ENCODE measurements around the gene TANC1.

TANC1 gene

DNA sequence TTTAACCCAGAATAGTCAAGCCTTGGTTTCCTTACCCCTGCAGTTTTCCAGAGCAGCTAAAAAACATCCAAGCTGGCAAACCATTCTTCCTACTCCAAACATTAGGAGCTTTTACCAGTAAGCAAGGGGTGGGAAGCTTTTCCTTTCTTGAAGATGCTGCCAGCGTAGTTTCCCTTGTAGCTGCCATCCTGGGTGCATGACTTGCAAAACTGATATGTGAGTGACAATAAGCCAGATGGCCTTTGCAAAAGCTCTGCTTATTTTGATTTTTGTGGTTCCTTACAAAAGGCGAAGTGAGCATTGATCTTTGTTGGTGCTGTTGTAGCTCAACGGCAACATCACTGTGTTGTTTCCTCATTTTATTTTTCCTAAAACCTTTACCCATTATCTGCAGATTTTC, 179.2 kb downstream of the TANC1 start:
- DNase-seq, result no peak

DNA sequence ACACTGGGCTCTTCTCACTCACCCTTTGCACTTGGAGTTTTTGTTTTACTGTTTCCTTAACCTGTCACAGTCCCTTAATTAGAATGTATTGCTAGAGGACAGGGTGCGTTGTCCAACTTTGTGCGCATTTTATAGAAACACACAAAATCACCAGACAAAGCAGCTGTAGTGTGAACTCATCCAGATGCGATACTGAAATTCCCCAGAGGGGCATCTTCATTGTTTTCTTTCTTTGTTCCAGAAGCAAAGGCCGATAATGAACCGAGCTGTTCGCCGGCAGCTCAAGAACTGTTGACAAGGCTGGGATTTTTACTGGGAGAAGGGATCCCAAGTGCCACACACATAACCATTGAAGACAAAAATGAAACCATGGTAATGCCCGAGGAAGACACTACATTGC, 180.5 kb downstream of the TANC1 start:
- no peak for DNase-seq

DNA sequence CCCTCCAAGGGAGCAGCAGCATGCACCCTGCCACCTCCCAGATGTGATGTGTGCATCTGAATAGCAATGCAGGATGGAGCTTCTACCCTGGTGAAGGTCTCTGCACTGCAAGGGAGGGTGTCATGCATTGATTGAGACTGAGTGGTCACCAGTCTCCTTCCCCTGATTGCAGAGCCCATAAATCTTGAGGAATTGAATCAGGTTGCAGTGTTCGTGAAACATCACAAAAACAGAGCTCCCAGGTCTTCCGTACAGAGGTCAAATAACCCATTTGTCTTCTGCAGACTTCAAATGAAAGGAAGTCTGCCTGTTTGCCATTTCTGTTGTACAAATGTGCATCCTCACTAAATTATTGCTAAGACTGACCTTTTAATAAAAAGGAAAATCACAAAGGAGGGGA, 181.3 kb downstream of the TANC1 start:
- no peak for DNase-seq

DNA sequence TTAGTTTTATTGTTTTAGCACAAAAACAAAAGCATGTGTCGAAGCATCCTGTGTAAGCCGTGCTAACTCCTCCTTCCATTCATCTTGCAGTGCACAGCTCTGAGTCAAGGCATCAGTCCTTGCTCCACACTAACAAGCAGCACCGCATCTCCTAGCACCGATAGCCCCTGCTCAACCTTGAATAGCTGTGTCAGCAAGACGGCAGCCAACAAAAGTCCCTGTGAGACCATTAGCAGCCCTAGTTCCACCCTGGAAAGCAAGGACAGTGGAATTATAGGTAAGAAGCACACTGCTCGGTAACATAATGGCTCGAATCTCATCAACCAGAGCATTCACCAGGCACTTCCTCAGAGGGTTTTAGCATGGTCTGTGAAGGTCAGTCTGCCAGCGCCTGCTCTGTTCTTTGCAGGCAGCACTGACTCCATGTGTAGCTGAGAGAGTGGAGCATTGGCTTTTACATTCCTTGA, 181.9 kb downstream of the TANC1 start:
- no peak for DNase-seq

DNA sequence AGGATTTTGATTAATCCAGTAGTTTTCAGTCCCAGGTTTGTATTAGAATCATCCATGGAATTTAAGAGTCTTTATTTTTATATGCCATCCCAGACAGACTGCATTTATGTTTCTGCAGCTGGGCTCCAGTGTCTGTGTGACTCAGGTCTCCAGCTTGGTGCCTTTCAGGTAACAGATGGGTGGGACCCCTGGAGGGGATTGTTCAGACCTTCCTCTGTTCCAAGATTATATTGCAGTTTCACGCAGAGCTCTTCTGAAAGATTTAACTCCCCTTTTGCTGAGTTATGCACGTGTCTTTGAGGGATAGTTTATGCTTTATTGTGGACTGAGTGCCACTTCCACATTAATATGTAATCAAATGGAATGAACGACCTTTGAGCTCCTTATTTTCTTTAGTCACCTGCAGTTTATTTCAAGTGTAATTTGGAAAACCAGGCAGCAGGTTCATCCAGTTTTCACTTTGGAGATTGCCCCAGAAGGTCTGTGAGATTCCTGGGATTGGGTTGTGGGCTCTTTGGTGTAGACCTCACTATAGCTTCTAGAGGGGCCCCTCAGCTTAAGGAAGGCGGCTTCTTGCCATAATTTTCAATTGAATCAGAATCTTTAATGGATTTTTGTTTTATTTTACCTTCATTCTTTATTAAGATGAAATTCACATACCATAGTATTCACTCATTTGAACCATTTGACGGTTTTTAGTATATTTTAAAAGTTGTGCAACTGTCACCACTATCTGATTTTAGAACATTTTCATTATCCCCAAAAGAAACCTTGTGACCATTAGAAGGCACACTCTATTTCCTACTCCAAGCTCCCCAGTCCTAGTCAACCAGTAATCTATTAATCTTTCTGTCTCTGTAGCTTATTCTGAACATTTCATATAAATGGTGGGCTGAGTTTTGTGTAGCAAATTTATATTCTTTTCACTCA, 183.0 kb downstream of the TANC1 start:
- no peak for DNase-seq

DNA sequence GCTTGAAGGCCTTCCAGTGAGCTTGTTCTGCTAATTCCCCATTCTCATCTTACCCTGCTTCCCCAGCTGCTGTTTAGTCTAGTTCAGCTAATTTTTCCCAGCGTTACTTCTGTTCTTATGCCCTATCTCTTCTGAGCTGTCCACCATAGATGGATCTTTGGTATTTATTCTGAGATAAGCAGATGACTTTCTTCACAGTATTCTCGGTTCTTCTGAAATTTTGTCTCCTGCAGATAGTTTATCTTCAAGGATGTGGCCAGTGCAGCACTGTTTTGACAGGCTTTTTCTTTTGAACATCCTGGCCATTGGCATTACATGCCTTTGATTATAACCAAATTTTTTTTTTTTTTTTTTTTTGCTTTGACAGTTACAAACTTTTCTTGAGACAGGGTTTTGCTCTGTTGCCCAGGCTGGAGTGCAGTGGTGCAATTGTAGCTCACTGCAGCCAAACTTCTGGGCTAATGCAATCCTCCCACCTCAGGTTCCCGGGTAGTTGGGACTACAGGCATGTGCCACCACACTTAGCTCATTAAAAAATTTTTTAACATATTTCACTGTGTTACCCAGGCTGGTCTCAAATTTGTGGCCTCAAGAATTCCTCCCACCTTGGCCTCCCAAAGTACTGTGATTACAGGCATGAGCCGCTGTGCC, 183.8 kb downstream of the TANC1 start:
- no peak for DNase-seq

DNA sequence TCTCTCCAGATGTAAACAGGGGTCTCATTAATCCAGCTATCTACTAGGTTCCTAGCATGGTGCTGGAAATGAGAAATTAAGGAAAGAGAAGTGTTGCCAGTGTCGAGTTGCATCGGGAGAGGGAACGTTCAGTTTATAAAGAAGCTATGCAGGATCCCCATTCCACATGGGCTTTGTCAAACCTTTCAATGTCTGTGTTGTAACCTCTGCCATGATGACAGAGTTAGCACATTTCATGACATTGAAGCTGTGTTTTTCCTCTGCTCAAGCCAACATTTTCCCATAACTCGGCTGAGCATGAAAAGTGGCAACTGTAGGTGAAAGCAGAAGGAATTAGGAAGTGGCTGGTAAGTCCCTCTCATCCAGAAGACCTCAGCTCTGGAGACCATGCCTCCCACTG, 184.6 kb downstream of the TANC1 start:
- no peak for DNase-seq

DNA sequence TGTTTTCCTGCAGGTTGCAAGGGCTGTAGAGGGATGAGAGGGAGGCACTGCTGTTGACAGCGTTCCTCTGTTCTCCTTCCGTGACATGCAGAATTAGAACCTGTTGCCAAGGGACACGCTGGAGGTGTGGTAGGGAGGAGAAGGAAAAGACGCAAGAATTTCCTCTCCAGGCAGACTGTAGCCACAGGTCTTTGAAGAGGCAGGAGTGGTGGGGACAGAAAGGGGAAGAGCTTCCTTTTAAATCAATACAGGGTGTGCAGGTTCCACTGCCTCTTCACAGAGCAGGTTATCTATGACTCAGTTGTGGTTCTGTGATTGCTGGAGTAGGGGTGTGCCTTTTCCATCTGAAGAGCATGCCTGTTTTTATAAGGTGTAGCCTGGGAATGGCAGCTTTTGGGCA, 185.0 kb downstream of the TANC1 start:
- DNase-seq, result no peak

DNA sequence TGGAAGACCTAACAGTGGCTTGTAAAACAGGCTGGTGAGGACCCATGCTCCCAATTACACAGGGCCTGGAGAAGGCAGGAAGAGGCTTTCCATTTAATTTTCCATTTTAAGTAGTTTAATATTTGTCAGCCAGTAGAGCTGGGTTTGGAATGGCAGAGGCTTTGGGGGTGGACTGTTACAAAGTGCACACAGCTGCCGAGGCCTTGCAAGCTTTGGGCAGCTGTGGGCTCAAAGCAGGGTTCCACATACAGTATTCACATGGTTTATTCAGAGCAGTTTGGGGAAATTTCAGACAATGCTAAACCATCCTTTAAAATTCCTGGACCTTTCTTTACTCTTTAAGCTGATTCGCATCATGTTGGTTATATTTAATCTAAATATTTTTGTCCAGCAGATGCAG, 185.5 kb downstream of the TANC1 start:
- no peak for DNase-seq

DNA sequence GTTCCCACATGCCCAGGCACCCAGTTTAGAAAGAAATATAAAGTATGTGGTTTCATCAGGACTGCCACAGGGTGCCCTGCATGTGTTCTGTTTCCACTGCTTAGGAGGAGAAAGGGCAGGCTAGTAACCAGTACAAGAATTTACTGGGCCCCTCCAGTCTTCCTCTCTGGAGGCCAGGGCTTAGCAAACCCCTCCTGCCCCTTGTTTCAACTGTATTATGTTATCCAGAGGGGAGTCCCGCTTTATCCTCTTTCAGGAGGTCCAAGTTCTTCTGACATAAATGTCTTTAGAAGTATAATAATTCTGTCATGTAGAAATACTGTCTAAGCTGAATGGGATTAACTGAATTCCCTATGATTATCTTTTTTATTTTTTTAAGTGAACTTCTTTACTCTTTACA, 185.9 kb downstream of the TANC1 start:
- no peak for DNase-seq

DNA sequence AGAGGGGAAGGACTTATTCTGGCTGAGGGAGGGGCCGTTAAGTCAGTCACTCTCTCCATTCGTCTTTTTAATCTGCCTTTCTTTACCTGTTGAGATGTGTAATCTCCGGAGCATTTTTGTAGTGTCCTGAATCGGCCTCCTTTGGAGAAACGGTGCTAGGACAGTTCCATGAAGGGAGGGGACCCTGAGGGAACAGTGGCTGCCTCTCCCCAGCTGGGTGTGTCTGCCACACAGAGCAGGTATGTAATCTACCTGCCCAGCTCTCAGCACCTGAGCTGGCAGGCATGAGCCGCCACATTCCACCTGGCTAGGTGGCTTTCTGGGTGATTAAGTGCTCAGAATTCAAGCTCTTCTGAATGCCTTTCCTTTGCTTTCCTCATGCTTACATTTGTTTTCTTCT, 186.9 kb downstream of the TANC1 start:
- DNase-seq, result no peak

DNA sequence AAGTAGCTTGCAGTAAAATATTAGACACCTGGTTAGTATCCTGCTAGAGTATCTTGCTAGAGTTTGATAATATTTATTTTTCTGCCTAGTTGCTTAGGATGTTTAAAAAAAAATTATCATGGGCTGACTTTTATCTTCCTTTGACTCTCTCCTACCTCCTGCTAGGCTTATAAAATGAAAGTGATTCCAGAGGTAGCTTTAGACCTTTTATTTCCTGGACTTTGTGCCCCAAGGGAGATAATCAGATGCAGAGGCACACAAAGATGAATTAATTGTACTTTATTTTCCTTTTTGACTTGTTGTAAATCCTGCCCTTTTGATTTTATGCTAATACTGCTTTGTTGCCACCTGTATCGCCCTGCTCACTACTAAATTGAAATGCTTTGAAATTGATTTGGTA, 187.4 kb downstream of the TANC1 start:
- DNase-seq, result no peak

DNA sequence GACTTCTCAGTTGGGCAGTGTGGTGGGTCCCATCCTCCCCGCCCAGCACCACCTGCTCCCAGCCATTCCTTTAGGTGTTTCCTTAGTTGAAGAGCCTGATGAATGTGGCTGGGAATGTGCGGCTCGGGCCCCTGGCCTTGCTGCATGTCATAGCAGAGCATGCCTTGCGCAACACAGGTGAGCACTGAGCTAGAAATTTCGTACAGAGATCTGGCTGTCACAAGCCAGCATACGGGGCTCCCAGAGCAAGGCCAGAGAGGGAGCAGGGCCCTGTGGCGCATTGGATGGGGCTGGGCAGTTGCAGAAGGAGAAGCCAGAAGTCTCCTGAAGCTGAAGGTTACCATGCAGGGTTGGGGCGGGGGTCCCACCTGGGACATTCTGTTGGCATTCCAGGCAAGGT, 188.4 kb downstream of the TANC1 start:
- DNase-seq, result no peak

DNA sequence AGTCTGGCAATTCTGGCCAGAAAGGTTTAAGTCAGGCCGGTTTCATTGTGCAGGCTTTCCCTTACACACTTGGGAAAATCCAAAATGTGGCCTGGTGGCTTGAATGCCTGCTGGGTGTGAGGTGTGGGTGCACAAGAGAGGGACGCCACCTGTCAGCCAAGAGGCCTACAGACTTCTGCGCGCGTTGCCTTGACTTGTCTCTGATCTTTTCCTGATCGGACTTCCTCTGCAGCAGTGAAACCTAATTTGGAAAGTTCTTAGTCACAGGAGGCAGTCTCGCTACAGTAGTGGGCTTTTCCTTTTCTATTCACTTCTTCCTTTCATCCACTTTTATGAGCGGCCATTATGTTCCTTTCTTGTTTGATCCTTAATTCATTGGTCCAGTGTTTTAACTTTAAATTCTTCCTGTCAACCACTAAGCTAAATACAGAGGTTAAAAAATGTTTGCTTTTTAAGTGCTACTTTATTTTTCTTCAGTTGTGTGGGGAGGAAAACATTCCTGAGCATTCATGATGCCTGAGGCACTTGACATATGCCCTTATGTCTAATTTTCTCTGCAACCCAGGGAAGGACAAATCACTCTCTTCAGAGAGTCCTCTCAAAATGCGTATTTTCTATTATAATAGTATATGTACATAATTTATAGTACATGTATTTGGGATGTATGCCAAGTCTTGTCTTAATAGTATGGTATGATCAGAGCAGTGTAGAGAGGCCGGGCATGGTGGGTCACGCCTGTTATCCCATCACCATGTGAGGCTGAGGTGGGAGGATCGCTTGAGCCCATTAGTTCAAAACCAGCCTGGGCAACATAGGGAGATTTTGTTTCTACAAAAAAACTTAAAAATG, 189.1 kb downstream of the TANC1 start:
- no peak for DNase-seq

DNA sequence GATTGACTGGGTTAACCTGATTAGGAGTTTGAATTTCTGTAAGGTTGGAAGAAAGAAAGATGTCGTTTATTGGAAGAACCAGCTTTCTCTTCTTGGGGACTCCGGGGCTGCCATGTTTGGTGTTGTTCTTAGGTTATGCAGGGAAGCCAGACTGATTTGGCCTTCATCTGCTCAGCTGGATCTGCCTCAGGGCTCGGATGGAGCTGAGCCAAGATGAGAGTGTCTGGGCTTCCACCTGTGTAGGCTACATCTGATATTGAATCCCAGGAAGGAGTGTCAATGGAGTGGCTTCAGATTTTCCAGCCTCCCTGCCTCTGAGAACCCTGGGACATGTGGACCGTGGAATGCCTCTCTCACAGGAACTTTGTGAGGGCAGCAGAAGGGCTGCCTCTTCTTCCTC, 192.0 kb downstream of the TANC1 start:
- DNase-seq, result no peak

DNA sequence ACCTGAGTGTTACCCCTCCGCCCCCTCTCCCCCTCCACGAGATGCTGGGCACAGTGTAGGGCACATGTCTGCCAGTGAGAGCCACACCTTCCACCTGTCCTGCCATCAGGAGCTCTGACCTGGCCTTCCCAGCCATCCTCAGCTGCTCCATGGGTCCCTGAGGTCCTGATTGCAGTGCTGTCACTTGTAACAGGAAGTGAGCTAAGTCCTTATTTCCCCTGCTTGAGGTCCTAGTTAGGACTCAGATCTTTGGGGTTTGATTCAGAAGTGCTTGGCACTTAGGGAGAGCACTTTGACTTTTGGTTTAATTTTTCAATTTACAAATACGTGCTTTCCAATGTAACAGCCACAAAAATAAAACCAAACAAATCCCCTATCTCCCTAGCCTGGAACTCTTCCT, 192.5 kb downstream of the TANC1 start:
- no peak for DNase-seq

DNA sequence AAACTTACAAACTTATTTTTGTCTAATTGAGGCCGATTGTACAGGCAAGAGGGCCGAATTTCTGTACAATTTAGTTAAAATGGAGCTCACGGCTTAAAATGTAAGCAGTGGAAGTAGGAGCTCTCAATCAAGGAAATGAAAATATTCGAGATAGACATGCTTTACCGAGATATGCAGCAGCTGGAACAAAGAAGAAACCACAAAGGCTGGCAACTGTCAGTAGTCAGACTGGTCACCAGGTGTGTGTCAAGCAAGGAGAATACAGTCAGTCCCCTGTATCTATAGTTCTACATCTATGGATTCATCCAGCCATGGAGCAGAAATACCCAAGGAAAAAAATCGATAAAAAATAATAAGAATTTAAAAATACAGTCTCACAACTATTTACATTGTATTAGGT, 195.5 kb downstream of the TANC1 start:
- DNase-seq, result no peak

DNA sequence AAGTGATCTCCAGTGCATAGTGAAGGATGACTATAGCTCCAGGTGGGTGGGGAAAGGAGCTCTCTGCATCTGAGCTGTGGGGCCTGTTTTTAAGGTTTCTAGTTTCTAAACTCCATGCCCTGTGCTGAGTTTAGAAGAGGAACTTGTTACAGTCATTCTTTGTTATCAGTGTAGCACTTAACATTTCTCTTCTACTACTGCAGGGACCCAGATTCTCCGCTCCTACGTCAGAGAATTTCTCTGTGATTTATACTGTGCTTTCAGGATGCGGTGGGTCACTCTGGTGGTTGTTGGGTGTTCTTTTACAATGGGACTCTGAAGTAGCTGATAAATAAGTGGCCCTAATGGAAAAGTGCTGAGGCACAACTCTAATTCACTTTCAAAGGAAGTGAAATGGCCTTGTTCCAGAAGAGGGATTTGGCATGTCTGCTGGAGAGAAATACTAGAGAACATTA, 196.0 kb downstream of the TANC1 start:
- no peak for DNase-seq

DNA sequence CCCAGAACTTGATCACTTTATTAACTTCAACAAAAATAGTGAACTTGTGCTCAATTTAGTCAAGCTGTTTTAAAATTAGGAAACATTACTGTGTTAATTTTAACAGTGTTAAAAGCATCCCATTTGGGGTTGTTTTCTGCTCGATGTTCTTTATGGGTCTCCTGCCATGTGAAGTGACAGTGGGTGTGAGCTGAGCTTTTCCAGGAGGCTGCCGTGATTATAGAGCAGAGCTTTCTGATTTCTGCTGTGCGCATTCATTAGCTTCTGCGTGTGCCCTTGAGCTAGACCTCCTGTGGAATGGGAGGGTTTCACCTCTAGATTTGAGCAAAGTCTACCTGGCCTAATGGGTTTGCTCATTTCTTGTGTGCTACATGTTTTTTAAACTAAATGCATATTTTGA, 196.6 kb downstream of the TANC1 start:
- no peak for DNase-seq

DNA sequence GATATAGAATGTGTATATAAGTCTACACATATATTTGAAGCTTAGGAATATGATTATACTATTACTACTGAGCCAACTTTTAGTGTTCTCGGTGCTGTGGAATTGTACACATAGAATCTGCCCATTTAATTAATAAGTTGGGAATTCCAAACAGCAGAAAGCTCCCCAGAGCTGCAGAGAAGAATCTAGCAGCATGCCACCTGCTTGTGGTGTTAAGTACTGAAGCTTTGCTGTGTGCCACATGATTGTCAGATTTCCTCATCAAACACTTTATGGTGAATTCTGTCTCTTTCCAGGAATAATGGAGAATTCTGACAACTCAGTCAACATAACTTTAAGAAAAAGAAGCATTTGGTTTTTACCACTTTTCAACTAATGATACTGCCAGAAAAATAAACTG, 200.3 kb downstream of the TANC1 start:
- DNase-seq, result no peak

DNA sequence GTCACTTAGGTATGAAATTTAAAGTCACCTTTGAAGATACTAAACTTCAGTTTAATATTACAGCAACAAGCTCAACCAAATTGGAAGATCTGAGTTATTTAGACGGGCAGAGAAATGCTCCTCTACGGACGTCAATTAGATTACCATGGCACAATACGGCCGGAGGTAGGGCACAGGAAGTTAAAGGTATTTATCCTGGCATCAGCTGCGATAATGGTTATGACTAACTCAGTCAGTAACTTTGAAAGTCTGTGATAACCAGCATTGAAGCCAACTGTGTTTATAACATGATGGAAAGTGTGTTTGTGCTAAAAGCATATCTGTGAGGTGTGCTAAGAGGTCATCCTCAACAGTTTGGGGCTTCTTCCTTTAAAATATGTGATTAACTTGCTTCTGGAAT, 200.7 kb downstream of the TANC1 start:
- DNase-seq, result no peak

DNA sequence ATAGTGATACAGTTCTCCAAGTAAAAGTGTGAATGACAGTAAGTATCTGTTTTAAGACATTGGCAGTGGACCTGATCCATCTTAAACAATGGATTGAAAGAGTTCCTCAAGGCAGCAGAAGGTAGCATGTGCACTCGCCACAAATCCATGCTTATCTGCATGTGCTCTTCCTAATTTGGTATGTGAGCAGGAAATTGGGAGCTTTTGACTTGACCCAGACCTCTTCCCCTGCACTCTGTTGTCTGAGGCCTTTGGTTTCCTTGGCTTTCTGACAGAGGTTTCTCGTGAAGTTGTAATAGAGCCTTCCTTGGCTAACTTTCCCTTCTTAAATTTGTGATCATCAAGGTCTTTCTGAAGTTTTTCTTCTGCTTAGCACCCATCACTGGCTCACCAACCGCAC, 204.0 kb downstream of the TANC1 start:
- DNase-seq, result no peak

DNA sequence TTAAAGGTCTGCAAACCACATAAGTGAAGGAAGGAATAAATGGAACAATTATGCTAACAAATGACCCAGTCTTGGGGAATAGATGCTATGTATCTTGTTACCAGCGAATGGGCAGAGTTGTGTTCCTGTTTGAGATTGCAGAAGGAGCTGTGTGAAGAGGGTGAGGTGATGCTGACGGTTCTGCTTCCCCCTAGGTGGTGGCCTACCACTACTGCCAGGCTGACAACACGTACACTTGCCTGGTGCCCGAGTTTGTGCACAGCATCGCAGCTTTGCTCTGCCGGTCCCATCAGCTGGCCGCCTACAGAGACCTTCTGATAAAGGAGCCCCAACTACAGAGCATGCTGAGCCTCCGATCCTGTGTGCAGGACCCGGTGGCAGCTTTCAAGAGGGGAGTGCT, 206.3 kb downstream of the TANC1 start:
- no peak for DNase-seq

Data from CD4-positive, alpha-beta T cell treated with Interleukin-1 beta for 1 hour (primary cell).